ENCODE data around the gene CBX6. TPM values are rescaled to one million over a fixed set of nuclear protein-coding genes. Genes with fewer than 3 reads are reported as not detected.
A peak's percentile ranks its signal among the peaks of the same experiment; 100 is the strongest.

Gene CBX6
- total RNA-seq, 1 donor from 2014 or later = 11.0 TPM

- Mint-ChIP-seq H3K9me3 (ENCODE audit: unreplicated experiment) (no peaks in the 10 kb centered on the region), H3K4me1 (ENCODE audit: unreplicated experiment) (peaks cover 2% of the 10 kb centered on the region), H3K27ac (ENCODE audit: unreplicated experiment) (no peak overlapping the region), H3K4me3 (ENCODE audit: unreplicated experiment) (no peak overlapping the region), H3K36me3 (ENCODE audit: low read depth, unreplicated experiment) (peaks cover 4% of the 10 kb centered on the region), H3K27me3 (ENCODE audit: unreplicated experiment) (peaks cover 27% of the 10 kb centered on the region)
- TF ChIP-seq CTCF (IDR thresholded peaks at IDR 0.05; ENCODE audit: unreplicated experiment) = no peak
- no peak for DNase-seq (ENCODE audit: low spot score)
These were observed 25.6 kb downstream of the CBX6 start for GRCh38 chr22:38846412-38846811.

GRCh38 chr22:38845004-38845740 lies 26.8 kb downstream of the CBX6 start:
- Mint-ChIP-seq H3K9me3 (ENCODE audit: unreplicated experiment) (no peaks in the 10 kb centered on the region), H3K27ac (ENCODE audit: unreplicated experiment) (no peak overlapping the region), H3K4me1 (ENCODE audit: unreplicated experiment) (peaks cover 2% of the 10 kb centered on the region), H3K27me3 (ENCODE audit: unreplicated experiment) (peaks cover 32% of the 10 kb centered on the region), H3K4me3 (ENCODE audit: unreplicated experiment) (no peak overlapping the region), H3K36me3 (ENCODE audit: low read depth, unreplicated experiment) (peaks cover 4% of the 10 kb centered on the region)
- DNase-seq (ENCODE audit: low spot score) = no peak
- no peak for TF ChIP-seq CTCF (IDR thresholded peaks at IDR 0.05; ENCODE audit: unreplicated experiment)

GRCh38 chr22:38844315-38845003 lies 27.6 kb downstream of the CBX6 start:
- no peak overlapping the region for H3K27ac Mint-ChIP-seq (ENCODE audit: unreplicated experiment)
- peaks cover 10% of the 10 kb centered on the region for H3K36me3 Mint-ChIP-seq (ENCODE audit: low read depth, unreplicated experiment)
- H3K27me3 Mint-ChIP-seq (ENCODE audit: unreplicated experiment) = peaks cover 36% of the 10 kb centered on the region

GRCh38 chr22:38843657-38844314 lies 28.2 kb downstream of the CBX6 start, which contains the start of gene NPTXR:
Gene NPTXR (minus strand): TSS chr22:38844028.
- DNase-seq (ENCODE audit: low spot score) = peak; percentile 50
- no peaks in the 10 kb centered on the region for H3K9me3 Mint-ChIP-seq (ENCODE audit: unreplicated experiment)
- H3K36me3 Mint-ChIP-seq (ENCODE audit: low read depth, unreplicated experiment) = peaks cover 10% of the 10 kb centered on the region
- peaks cover 2% of the 10 kb centered on the region for H3K4me1 Mint-ChIP-seq (ENCODE audit: unreplicated experiment)
- peak within 1 kb of the TSS; percentile 52 for H3K27ac Mint-ChIP-seq (ENCODE audit: unreplicated experiment)
- peaks cover 34% of the 10 kb centered on the region for H3K27me3 Mint-ChIP-seq (ENCODE audit: unreplicated experiment)
- TF ChIP-seq CTCF (IDR thresholded peaks at IDR 0.05; ENCODE audit: unreplicated experiment) = no peak
- H3K4me3 Mint-ChIP-seq (ENCODE audit: unreplicated experiment) = peak within 1 kb of the TSS; percentile 87

More at GRCh38 chr22:38844315-38845003, 27.6 kb downstream of the CBX6 start:
- Mint-ChIP-seq H3K4me3 (ENCODE audit: unreplicated experiment) (no peak overlapping the region), H3K4me1 (ENCODE audit: unreplicated experiment) (peaks cover 2% of the 10 kb centered on the region), H3K9me3 (ENCODE audit: unreplicated experiment) (no peaks in the 10 kb centered on the region)
- TF ChIP-seq CTCF (IDR thresholded peaks at IDR 0.05; ENCODE audit: unreplicated experiment) = no peak
- DNase-seq (ENCODE audit: low spot score) = no peak

Data from endothelial cell (in vitro differentiated cells).